Measurements from ENCODE around the gene PLN.

DNA sequence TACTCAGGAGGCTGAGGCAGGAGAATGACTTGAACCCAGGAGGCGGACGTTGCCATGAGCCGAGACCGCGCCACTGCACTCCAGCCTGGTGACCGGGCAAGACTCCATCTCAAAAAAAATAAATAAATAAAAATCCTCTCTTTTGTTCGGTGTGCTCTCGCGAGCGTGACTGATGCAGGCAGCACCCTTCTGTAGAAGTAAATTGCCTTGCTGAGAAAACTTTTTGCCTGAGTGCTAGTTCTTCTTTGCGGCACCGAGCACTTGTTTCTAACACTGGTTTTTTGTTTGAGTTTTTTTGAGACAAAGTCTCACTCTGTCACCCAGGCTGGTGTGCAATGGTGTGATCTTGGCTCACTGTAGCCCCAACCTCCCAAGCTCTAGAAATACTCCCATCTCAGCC, 30.5 kb downstream of the PLN start:
- TF ChIP-seq CTCF (optimal IDR thresholded peaks at IDR 0.05 in 1 of 3, IDR thresholded peaks at IDR 0.05 in 1 of 3, conservative IDR thresholded peaks at IDR 0.05 in 1 of 3; ENCODE audit: extremely low read depth in 1 of 3, insufficient read depth in 2 of 3, low read length in 3 of 3): no peak
- no peak for TF ChIP-seq EZH2 (IDR thresholded peaks at IDR 0.05; ENCODE audit: low read length)
